HG02588 (cell line): ENCODE data around the gene CYTIP.
A peak's percentile ranks its signal among the peaks of the same experiment; 100 is the strongest.
"Not testable (repeated sequence)": the region's sequence is repeated elsewhere in the genome, so short reads cannot be mapped to it uniquely, and the experiment has no call there.

Experiments used
- ATAC-seq: cut with Tn5 transposase; IDR thresholded peaks from one replicate; pipeline ENCODE4 v1.9.1; 2021; ENCODE audit warnings: mild to moderate bottlenecking, moderate library complexity; ENCODE audit not compliant: unreplicated experiment

CYTIP gene

GRCh38 chr2:157427003-157427921, 16.6 kb downstream of the CYTIP start:
- no peak for ATAC-seq

- ATAC-seq: no peak
Measured at GRCh38 chr2:157426477-157426994, 17.4 kb downstream of the CYTIP start.

- ATAC-seq: no peak
Measured at GRCh38 chr2:157424374-157424773, 19.5 kb downstream of the CYTIP start.

GRCh38 chr2:157421964-157422363, 21.9 kb downstream of the CYTIP start:
- no peak for ATAC-seq

- no peak for ATAC-seq
Measured at GRCh38 chr2:157421331-157421944, 22.5 kb downstream of the CYTIP start.

GRCh38 chr2:157420771-157421323, 23.0 kb downstream of the CYTIP start:
- ATAC-seq: peak; percentile 52

GRCh38 chr2:157419031-157419575, 24.8 kb downstream of the CYTIP start:
- ATAC-seq: no peak

GRCh38 chr2:157418239-157418641, 25.6 kb downstream of the CYTIP start:
- ATAC-seq: no peak

- no peak for ATAC-seq
Measured at GRCh38 chr2:157415591-157416101, 28.2 kb downstream of the CYTIP start.

GRCh38 chr2:157414050-157414449, 29.8 kb downstream of the CYTIP start:
- ATAC-seq: peak; percentile 21

- peak; percentile 81 for ATAC-seq
Measured at GRCh38 chr2:157413326-157414035, 30.4 kb downstream of the CYTIP start.

GRCh38 chr2:157411624-157412336, 32.1 kb downstream of the CYTIP start:
- no peak for ATAC-seq

GRCh38 chr2:157405398-157405797, 38.5 kb downstream of the CYTIP start:
- ATAC-seq: not testable (repeated sequence)

- peak; percentile 94 for ATAC-seq
Measured at GRCh38 chr2:157404363-157404762, 39.5 kb downstream of the CYTIP start.

GRCh38 chr2:157402801-157403485, 40.9 kb downstream of the CYTIP start:
- not testable (repeated sequence) for ATAC-seq

- ATAC-seq: no peak
Measured at GRCh38 chr2:157395811-157396210, 48.1 kb downstream of the CYTIP start.

- no peak for ATAC-seq
Measured at GRCh38 chr2:157394928-157395327, 49.0 kb downstream of the CYTIP start.

- ATAC-seq: no peak
Measured at GRCh38 chr2:157393348-157393747, 50.5 kb downstream of the CYTIP start.

GRCh38 chr2:157388827-157389226, 55.1 kb downstream of the CYTIP start:
- no peak for ATAC-seq
